Measurements from ENCODE around the gene QRICH2.

- no peak for TF ChIP-seq CTCF (IDR thresholded peaks at IDR 0.05; ENCODE audit: low read length)
- TF ChIP-seq EZH2 (IDR thresholded peaks at IDR 0.05; ENCODE audit: borderline replicate concordance, low read length), result no peak
These were observed 30.5 kb downstream of the QRICH2 start for GRCh38 chr17:76277300-76278267.

Data from OCI-LY1 (cell line).